ENCODE results near the gene DNM2. TPM values are rescaled to one million over a fixed set of nuclear protein-coding genes. Genes with fewer than 3 reads are reported as not detected.

DNM2 gene
- total RNA-seq, 1 experiment from 2014 or later = 188 TPM

DNA sequence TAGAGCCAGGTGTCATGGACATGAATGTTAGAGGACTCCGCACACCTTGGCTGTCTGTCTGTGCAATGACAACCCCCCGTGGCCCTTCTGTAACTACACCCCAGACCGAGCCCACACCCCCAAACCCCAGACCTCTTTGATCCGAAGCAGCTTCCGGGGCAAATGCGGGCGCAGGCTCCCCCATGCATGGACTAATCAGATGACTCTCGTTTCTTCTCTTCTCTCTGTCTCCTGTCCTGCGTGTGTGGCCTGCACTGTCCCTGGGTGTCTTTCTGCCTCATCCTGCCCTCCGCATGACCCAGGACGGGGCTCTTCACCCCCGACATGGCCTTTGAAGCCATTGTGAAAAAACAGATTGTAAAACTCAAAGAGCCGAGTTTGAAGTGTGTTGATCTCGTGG, 79.2 kb downstream of the DNM2 start:
- Histone ChIP-seq H3K79me2 (ENCODE audit: low read depth) (no peaks in the 10 kb centered on the region), H3K27ac (no peak overlapping the region), H3K9me2 (ENCODE audit: insufficient read depth) (no peaks in the 10 kb centered on the region), H3K4me2 (no peak overlapping the region), H3K4me3 (no peak overlapping the region), H3K27me3 (ENCODE audit: insufficient read depth, low read depth) (no peaks in the 10 kb centered on the region), H3K36me3 (ENCODE audit: low read depth) (0 out of 2 replicates have a peak, but pooled peaks cover 11% of the 10 kb centered on the region), H4K20me1 (ENCODE audit: insufficient read depth) (no peaks in the 10 kb centered on the region), H3K4me1 (replicated peaks; ENCODE audit: insufficient read depth) (no peaks in the 10 kb centered on the region), H3K9me3 (ENCODE audit: insufficient read depth, low read depth) (no peaks in the 10 kb centered on the region), H3F3A (ENCODE audit: insufficient read depth, low read depth) (0 out of 2 replicates have a peak, but pooled peaks cover under 1% of the 10 kb centered on the region), H2AFZ (no peak overlapping the region)
- intact Hi-C loops (cut with micrococcal nuclease; ENCODE audit: unreplicated experiment) = no loop called here
- DNase-seq = no peak
- no TSS peak for BruUV-seq (replicated peaks)
- no peak for TF ChIP-seq EZH2 (IDR thresholded peaks at IDR 0.05; ENCODE audit: low read depth)
- TF ChIP-seq CTCF (conservative IDR thresholded peaks at IDR 0.05) = no peak
- CTCF ChIA-PET = no interaction called here
- POLR2A ChIA-PET (ENCODE audit: unreplicated experiment) = no interaction called here

DNA sequence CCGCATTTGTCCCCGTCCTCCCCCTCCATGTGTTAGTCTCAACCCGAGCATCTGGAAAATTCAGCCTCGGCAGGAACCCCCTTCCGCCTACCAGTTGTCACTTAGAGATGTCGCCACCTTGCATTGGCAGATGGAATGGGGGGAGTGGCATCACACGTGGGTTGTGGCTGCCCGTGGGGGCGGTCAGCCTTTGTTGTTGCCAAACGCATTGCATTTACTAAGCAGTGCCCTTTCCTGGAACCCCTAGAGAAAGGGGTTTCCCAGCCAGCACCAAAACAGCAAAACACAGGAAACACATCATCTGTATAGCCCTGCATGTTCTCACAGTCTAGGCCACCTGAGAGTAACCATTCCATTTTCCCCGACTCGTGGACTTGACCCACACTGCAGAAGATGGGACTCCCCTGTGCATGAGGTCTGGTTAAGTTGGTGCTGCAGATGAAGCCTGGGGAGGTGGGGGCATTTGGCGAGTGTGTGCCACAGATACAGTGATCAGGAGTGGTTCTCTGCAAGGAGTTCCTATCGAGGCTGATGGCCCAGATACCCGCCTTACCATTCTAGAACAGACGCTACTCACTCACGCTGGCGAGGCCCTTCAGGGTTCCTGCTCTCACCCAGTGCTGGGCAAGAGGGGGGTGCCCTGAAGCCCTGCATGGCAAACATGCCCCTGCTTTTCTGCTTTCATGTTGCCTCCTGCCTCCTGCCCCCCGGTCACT, 79.8 kb downstream of the DNM2 start:
- ChIA-PET CTCF (no interaction called here), POLR2A (ENCODE audit: unreplicated experiment) (no interaction called here)
- intact Hi-C loops (cut with micrococcal nuclease; ENCODE audit: unreplicated experiment) = no loop called here
- Histone ChIP-seq H3K79me2 (ENCODE audit: low read depth) (no peaks in the 10 kb centered on the region), H3K27ac (no peak overlapping the region), H3K9me2 (ENCODE audit: insufficient read depth) (no peaks in the 10 kb centered on the region), H3K4me3 (no peak overlapping the region), H3K4me2 (no peak overlapping the region), H4K20me1 (ENCODE audit: insufficient read depth) (no peaks in the 10 kb centered on the region), H3K27me3 (ENCODE audit: insufficient read depth, low read depth) (no peaks in the 10 kb centered on the region), H2AFZ (no peak overlapping the region), H3K36me3 (ENCODE audit: low read depth) (0 out of 2 replicates have a peak, but pooled peaks cover 15% of the 10 kb centered on the region), H3K4me1 (replicated peaks; ENCODE audit: insufficient read depth) (no peaks in the 10 kb centered on the region), H3K9me3 (ENCODE audit: insufficient read depth, low read depth) (no peaks in the 10 kb centered on the region), H3F3A (ENCODE audit: insufficient read depth, low read depth) (no peaks in the 10 kb centered on the region)
- TF ChIP-seq EZH2 (IDR thresholded peaks at IDR 0.05; ENCODE audit: low read depth) = no peak
- TF ChIP-seq CTCF (conservative IDR thresholded peaks at IDR 0.05) = no peak
- DNase-seq = no peak
- BruUV-seq (replicated peaks) = no TSS peak

DNA sequence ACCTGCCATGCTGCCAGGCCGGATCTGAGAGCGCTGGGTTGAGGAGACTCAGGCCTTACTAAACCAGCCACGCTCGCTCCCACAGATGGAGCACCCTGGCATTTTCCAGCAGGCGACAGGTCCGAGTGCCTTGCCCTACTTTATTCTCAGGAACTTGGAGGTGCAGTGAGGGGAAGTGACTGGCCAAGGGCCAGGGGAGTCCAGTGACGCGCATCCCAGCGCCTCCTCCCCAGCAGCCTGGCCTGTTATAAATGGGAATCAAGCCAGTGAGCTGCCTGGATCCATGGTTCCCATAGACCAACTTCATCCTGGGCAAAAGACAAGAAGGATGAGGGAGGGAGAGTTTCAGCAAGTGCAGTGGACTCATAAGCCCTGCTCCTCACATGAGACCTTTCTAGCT, 82.6 kb downstream of the DNM2 start:
- H3K27me3 ChIP-seq (ENCODE audit: insufficient read depth, low read depth) = no peaks in the 10 kb centered on the region
- no peaks in the 10 kb centered on the region for H3K4me1 ChIP-seq (replicated peaks; ENCODE audit: insufficient read depth)
- intact Hi-C loops (cut with micrococcal nuclease; ENCODE audit: unreplicated experiment) = no loop called here
- TF ChIP-seq CTCF (conservative IDR thresholded peaks at IDR 0.05) (no peak), EZH2 (IDR thresholded peaks at IDR 0.05; ENCODE audit: low read depth) (no peak)
- DNase-seq = no peak
- ChIA-PET POLR2A (ENCODE audit: unreplicated experiment) (no interaction called here), CTCF (no interaction called here)
- H3F3A ChIP-seq (ENCODE audit: insufficient read depth, low read depth) = no peaks in the 10 kb centered on the region
- no peak overlapping the region for H3K27ac ChIP-seq
- no peaks in the 10 kb centered on the region for H3K79me2 ChIP-seq (ENCODE audit: low read depth)
- no peak overlapping the region for H3K4me3 ChIP-seq
- no peaks in the 10 kb centered on the region for H4K20me1 ChIP-seq (ENCODE audit: insufficient read depth)
- H3K4me2 ChIP-seq = no peak overlapping the region
- no peaks in the 10 kb centered on the region for H3K9me3 ChIP-seq (ENCODE audit: insufficient read depth, low read depth)
- H3K36me3 ChIP-seq (ENCODE audit: low read depth) = 0 out of 2 replicates have a peak, but pooled peaks cover 13% of the 10 kb centered on the region
- no peaks in the 10 kb centered on the region for H3K9me2 ChIP-seq (ENCODE audit: insufficient read depth)
- BruUV-seq (replicated peaks) = no TSS peak
- H2AFZ ChIP-seq = no peak overlapping the region

Measured in PC-9 (cell line).